Right hindlimb (tissue), 1 donor: ENCODE data around the gene AFF3.

ENCODE experiments used
- DNase-seq: peaks from one replicate; pipeline ENCODE4 v3.0.0-alpha.2; 2018

AFF3 gene

GRCh38 chr2:100066856-100067255 lies 75.5 kb downstream of the AFF3 start:
- DNase-seq = no peak

DNA sequence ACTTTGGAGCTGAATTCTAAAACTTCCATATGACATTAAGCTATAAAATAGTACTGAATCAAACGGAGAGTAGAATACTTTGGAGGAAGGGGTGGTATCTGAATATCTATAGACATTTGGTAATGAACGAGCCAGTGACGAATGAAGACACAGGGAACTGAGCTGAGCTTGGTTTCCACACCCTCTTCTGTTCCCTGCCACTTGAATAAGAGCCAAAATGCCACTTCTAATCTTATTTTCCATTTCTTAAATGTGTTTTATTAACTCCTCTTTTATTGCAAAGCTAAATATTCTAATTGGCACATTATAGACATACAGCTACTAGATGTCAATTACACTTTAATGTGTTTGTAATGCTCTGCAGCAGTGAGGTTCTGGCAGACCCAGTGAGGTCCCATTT lies 76.1 kb downstream of the AFF3 start:
- no peak for DNase-seq

DNA sequence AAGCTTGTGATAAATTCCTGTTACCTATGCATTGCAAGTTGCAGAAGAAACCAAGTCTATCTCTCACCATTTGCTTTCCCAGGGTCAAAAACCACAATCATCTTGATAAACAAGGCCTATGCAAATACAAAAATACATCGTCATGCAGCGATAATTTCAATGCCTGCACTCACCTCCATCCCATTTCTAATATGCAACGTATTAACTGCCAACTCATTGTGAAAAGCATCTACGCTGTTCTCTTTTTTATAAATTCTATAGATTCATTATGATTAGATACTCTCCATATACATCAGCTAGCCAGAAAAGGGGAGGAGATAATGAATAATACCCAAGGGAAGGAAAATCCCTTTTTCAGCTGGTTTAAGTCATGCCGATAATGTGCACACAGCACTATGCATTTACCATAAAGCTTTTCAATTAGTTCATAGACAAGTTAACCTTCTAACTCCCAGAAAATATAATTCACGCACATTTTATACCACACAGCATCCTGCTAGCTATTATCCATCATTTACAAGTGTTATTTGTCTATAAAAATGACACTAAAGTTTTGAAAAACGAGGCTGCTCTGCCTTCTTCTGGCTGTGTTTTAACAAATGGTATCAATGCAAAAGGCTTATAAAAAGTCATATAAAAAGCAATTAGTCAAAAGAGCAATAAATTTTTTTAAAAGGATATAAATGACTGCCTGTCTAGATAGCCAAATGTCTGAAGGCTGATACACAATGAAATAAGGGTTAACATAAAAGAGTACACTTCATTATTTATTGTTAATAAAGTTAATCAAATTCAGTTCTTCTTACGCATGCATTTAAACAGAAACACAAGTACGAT lies 77.6 kb downstream of the AFF3 start:
- no peak for DNase-seq

DNA sequence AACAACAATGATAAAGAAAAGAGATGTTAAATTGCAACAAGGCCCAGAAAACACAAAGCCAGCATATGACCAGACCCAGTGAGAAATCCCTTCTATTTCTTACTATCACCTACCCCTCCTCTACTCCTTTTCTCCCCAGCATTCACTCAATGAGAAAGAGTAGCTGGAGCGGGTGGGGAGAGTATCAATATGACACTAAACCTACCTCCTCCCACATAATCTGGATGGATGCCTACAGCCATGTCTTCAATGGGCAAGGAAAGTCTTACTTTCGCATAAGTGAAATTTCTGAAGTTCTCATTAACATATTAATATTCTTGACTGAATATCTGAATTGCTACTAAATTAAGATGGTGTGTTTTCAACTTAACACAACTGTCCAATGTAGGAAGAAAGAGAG lies 78.2 kb downstream of the AFF3 start:
- no peak for DNase-seq

GRCh38 chr2:100063459-100063953 lies 78.9 kb downstream of the AFF3 start:
- no peak for DNase-seq

DNA sequence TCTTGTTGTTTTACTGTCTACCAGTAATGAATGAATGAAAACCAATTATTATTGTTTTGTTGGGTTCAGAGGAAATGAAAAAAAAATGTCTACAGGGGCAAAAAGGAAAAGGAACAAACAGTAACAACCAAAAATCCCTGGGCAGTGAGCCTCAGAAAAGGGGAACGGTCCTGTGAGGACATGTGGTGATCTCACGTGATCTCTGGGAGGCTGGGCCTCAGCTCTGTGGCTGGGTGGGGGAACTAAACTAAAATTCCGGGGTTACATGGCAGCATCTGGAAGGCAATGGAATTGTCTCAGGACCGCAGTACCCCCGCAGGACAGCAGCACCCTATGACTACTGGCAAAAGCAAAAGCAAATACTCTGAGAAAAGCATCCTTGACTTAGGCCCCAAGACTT lies 80.1 kb downstream of the AFF3 start:
- no peak for DNase-seq

GRCh38 chr2:100060875-100061274 lies 81.5 kb downstream of the AFF3 start:
- no peak for DNase-seq

DNA sequence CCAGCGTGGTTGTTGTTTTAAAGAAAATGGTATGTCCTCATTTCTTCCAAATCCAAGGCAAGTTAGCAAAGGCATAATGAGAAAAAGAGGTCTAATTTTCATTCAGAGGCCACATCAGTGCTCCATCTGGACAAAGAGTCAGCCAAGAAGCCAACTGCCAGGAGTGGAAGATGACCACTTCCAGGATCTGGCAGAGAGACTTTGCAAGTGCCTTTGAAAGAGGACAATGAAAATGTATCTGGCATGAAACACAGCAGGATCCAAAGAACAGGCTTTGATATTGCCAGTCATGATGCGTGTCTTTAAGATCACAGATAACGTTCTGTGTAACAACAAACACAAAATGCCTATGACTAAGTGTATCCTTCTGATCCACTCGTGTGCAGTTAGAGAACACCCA lies 82.8 kb downstream of the AFF3 start:
- no peak for DNase-seq

GRCh38 chr2:100057901-100058261 lies 84.5 kb downstream of the AFF3 start:
- no peak for DNase-seq

GRCh38 chr2:100054426-100054825 lies 88.0 kb downstream of the AFF3 start:
- no peak for DNase-seq

- DNase-seq = no peak
Observed at GRCh38 chr2:100053087-100053885, 89.1 kb downstream of the AFF3 start.

DNA sequence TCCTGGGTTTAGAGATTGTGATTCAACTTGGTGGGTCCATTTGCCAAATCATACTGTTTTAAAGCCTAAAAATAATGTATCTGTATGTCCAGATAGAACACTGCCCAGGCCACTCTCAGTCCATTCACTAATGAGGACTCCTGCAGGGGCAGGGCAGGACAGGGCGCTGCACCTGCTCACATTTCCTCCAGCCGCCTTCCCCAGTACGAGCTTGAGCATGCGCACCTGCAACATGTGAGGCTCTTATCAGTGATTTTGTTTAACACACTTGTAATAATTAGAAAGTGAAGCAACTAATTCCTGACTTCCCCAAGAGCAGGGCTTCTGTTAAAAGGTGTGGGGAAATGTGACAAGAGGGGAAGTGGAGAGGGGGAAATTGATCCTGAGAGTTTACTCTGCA lies 89.7 kb downstream of the AFF3 start:
- no peak for DNase-seq

DNA sequence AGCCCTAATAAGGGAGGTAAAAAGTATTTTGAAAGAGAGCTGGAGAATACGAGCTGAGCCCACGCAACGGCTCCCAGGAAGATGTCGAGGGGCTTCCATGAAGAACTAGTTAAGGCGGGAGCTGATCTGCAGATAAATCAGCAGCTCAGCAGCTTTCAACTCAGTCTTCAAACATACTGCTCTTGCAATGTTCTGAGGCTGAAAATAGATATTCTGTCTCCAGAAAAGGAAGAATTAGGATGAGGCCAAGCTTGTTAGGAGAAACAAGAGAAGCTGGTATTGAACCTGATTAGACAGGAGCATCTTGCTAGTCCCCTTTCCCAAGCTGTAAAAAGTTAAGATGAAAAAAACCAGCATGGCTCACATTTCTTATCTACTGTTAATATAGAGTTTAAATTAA lies 91.1 kb downstream of the AFF3 start:
- no peak for DNase-seq

DNA sequence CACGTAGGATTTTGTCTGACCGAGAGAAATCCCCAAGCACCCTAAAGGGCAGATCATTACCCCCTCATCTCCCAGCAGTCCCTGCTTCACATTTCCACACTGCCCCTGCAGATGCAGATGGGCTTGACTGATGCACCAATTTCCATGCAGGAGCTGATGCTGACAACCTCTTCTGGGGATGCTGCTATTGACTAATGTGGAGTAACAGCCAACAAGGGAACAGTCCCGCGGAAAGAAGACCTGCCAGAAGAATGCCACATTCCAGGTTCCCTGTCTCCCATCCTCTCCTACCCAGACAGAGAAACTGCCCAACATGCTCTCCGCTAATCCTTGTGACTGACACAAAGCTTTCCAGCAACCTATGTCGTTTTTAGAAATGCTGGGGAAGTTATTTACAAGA lies 91.7 kb downstream of the AFF3 start:
- no peak for DNase-seq

- DNase-seq = no peak
Observed at GRCh38 chr2:100046961-100047947, 95.1 kb downstream of the AFF3 start.

- DNase-seq = no peak
Observed at GRCh38 chr2:100045000-100045399, 97.4 kb downstream of the AFF3 start.

- no peak for DNase-seq
Observed at GRCh38 chr2:100043891-100044255, 98.5 kb downstream of the AFF3 start.

DNA sequence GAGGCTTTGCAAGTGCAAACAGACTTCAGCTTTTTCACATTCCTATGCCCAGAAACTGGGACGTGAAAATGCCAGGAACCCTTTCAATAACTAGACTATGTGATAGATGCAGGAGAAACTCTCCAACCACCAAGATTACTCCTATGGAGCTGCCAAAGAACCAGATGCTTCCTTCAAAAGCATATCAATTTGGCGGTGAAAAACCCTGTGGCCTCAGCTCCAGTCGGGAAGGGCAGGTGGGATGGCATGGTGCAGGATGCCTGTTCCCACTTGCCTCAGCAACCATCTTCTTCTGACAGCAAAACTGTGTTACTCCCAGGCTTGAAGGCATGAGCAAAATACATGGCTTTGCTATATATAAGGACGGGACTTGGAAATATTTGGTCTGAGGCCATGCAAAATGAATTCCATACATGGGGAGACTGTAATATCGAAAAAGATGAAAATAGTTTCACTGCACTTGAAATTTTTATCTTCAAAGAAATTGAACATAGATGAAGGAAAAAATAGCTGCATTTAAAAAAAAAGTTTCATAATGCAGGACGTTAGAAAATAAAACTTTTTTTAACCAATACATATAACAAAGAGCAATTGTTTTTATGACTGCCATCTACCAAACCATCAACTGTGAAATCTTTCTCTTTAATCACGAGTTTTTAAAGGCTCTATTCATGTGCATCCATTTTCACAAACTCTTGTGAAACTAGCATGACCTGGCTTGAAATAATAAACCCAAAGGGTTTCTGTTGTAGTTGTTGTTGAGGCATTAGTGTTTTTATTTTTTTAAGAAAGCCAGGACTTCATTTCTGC lies 99.1 kb downstream of the AFF3 start:
- no peak for DNase-seq

GRCh38 chr2:100042562-100042961 lies 99.8 kb downstream of the AFF3 start:
- no peak for DNase-seq

- no peak for DNase-seq
Observed at GRCh38 chr2:100041946-100042345, 100.4 kb downstream of the AFF3 start.

- no peak for DNase-seq
Observed at GRCh38 chr2:100041385-100041784, 101.0 kb downstream of the AFF3 start.

- no peak for DNase-seq
Observed at GRCh38 chr2:100040906-100041305, 101.5 kb downstream of the AFF3 start.
